HL-60 (cell line): ENCODE data around the gene KRAS.

Source experiments
- DNase-seq, 2 experiments: peaks; one replicate each; pipeline ENCODE4 v3.0.0-alpha.2; 2010 to 2020; ENCODE audit warnings: low read depth in 1 of 2, low spot score in 1 of 2
- H3K27ac ChIP-seq: fragments of 250-450 bp; sonication (Bioruptor Pico); replicated peaks from 2 replicates; pipeline ENCODE4 v1.5.1; 2020; ENCODE audit warnings: mild to moderate bottlenecking, moderate library complexity
- H3K27me3 ChIP-seq: fragments of 250-450 bp; sonication (Bioruptor Pico); 2 replicates; pipeline ENCODE4 v1.5.1; 2021; ENCODE audit warnings: mild to moderate bottlenecking, moderate library complexity; ENCODE audit not compliant: insufficient read depth, poor library complexity, severe bottlenecking
- H3K4me3 ChIP-seq: replicated peaks from 2 replicates; pipeline ENCODE4 v1.5.1; 2011; ENCODE audit warnings: mild to moderate bottlenecking, control low read depth, low read length; ENCODE audit not compliant: insufficient read depth
- CTCF ChIP-seq: IDR thresholded peaks from one replicate; pipeline ENCODE4 v1.5.1; 2011; ENCODE audit warnings: low read length, control low read depth, inconsistent platforms; ENCODE audit not compliant: insufficient read depth
- GABPA ChIP-seq: IDR thresholded peaks from 2 replicates; pipeline ENCODE4 v1.6.1; 2012; ENCODE audit warnings: low read depth
- POLR2AphosphoS5 ChIP-seq: IDR thresholded peaks from 2 replicates; pipeline ENCODE4 v1.6.1; 2012; ENCODE audit warnings: low read depth
- REST ChIP-seq: IDR thresholded peaks from 2 replicates; pipeline ENCODE4 v1.6.1; 2012; ENCODE audit warnings: low read depth; ENCODE audit not compliant: insufficient replicate concordance
- SPI1 ChIP-seq: IDR thresholded peaks from 2 replicates; pipeline ENCODE4 v1.6.1; 2012; ENCODE audit warnings: low read depth, mild to moderate bottlenecking, borderline replicate concordance

The KRAS gene

GRCh38 chr12:25190793-25191192 lies 59.9 kb downstream of the KRAS start:
- DNase-seq = no peak
- no peak overlapping the region for H3K4me3 ChIP-seq
- H3K27me3 ChIP-seq = no peaks in the 10 kb centered on the region
- no peak overlapping the region for H3K27ac ChIP-seq
- TF ChIP-seq SPI1 (no peak), CTCF (no peak), GABPA (no peak), REST (no peak), POLR2AphosphoS5 (no peak)

- no peak overlapping the region for H3K4me3 ChIP-seq
- no peak for DNase-seq
- no peak for TF ChIP-seq GABPA
- no peak for TF ChIP-seq REST
- no peaks in the 10 kb centered on the region for H3K27me3 ChIP-seq
- no peak overlapping the region for H3K27ac ChIP-seq
These were observed 61.1 kb downstream of the KRAS start for GRCh38 chr12:25189656-25190055.

GRCh38 chr12:25187781-25188180 lies 62.9 kb downstream of the KRAS start:
- H3K4me3 ChIP-seq = no peak overlapping the region
- TF ChIP-seq CTCF = no peak
- TF ChIP-seq GABPA = no peak
- TF ChIP-seq POLR2AphosphoS5 = no peak
- no peak for TF ChIP-seq SPI1
- TF ChIP-seq REST = no peak
- no peak for DNase-seq

More at GRCh38 chr12:25187781-25188180, 62.9 kb downstream of the KRAS start:
- no peak overlapping the region for H3K27ac ChIP-seq
- H3K27me3 ChIP-seq = no peaks in the 10 kb centered on the region
